Measurements from ENCODE around the gene ODC1. TPM values are rescaled to one million over a fixed set of nuclear protein-coding genes. Genes with fewer than 3 reads are reported as not detected.

The ODC1 gene
- total and polyA plus RNA-seq, 2 donors (not counting 3 experiments of a cell fraction or from before 2014, with no cell fraction given) = 109 to 132 TPM

GRCh38 chr2:10419553-10420257 lies 28.4 kb downstream of the ODC1 start:
- POLR2A ChIA-PET = no interaction called here
- intact Hi-C loops (cut with micrococcal nuclease) = no loop called here

More at GRCh38 chr2:10419553-10420257, 28.4 kb downstream of the ODC1 start:
- Histone ChIP-seq H3K9me1 (replicated peaks; ENCODE audit: control insufficient read depth, extremely low read depth, insufficient read depth, low read length) (no peaks in the 10 kb centered on the region), H3K4me3 (replicated peaks in 1 of 3; ENCODE audit: insufficient read depth in 1 of 3, low read depth in 1 of 3, low read length in 3 of 3) (no peak overlapping the region), H3K79me2 (ENCODE audit: control insufficient read depth, insufficient read depth, low read length) (no peaks in the 10 kb centered on the region), H2AFZ (ENCODE audit: low read depth, low read length) (no peak overlapping the region), H3K4me2 (ENCODE audit: insufficient read depth, low read length) (no peak overlapping the region), H4K20me1 (replicated peaks; ENCODE audit: control insufficient read depth, extremely low read depth, insufficient read depth, low read length) (no peaks in the 10 kb centered on the region), H3K36me3 (ENCODE audit: control insufficient read depth in 2 of 2, extremely low read depth in 1 of 2, insufficient read depth in 2 of 2, low read length in 2 of 2) (peaks cover 0 to 4% of the 10 kb centered on the region in 2 experiments), H3K9me3 (replicated peaks; ENCODE audit: control insufficient read depth, insufficient read depth, low read length) (no peaks in the 10 kb centered on the region), H3K4me1 (ENCODE audit: control insufficient read depth, extremely low read depth, insufficient read depth, low read length) (no peaks in the 10 kb centered on the region), H3K9ac (replicated peaks; ENCODE audit: extremely low read depth, insufficient read depth, low read length) (no peak overlapping the region), H3K27ac (ENCODE audit: insufficient read depth, low read depth, low read length) (no peak overlapping the region), H3K27me3 (ENCODE audit: control insufficient read depth in 2 of 2, insufficient read depth in 2 of 2, low read length in 2 of 2) (no peaks in the 10 kb centered on the region)
- dilution Hi-C loops (cut with MboI; ENCODE audit: extremely low pct_ligation_motif_present, low sequenced_read_pairs) = no loop called here
- BruUV-seq (replicated peaks) = no TSS peak
- FAIRE-seq (no peak), DNase-seq (ENCODE audit: low read depth, low spot score) (no peak)
- TF ChIP-seq POLR2A (IDR thresholded peaks at IDR 0.05; ENCODE audit: low read depth, low read length) (no peak), MYC (IDR thresholded peaks at IDR 0.05; ENCODE audit: low read depth, low read length) (no peak), JUN (IDR thresholded peaks at IDR 0.05; ENCODE audit: borderline replicate concordance, insufficient read depth, insufficient read length, low read depth) (no peak), FOS (IDR thresholded peaks at IDR 0.05; ENCODE audit: borderline replicate concordance, insufficient read depth, low read length) (no peak), CTCF (IDR thresholded peaks at IDR 0.05; ENCODE audit: extremely low read depth in 1 of 2, insufficient read depth in 1 of 2, low read depth in 1 of 2, low read length in 2 of 2) (no peak), EZH2 (IDR thresholded peaks at IDR 0.05; ENCODE audit: borderline replicate concordance, low read depth, low read length, severe bottlenecking) (no peak), POLR2AphosphoS5 (IDR thresholded peaks at IDR 0.05; ENCODE audit: insufficient read depth, low read depth, low read length) (no peak), MAX (IDR thresholded peaks at IDR 0.05; ENCODE audit: insufficient read depth, insufficient read length) (no peak), GATA2 (IDR thresholded peaks at IDR 0.05; ENCODE audit: insufficient read depth, insufficient read length, low read depth, low read length) (no peak)
- CTCF ChIA-PET = interaction anchor here (1.2 to 2.3 kb wide), 3 partner anchors 10 to 296 kb away, joined by 3 to 10 read pairs (median 5); no protein-coding TSS in a partner anchor
